ENCODE measurements around the gene TUT7.

Gene TUT7

DNA sequence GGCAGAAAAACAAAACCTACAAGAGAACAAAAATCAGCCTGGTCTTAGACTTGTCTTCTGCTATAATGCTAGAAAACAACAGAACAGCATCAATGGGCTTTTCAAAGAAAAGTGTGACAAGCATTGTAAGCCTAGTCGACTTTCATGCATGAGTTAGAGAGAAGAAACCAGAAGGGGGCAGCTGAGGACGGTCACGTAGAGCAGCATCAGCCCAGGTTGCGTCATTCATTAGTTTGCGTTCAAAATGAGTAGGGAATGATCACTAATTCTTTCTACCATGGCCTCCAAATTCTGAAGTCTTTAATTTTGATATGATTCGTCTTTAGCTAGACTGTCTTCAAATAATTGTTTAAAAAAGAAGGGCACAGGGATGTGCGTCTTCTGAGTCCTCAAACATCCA lies 67.2 kb downstream of the TUT7 start:
- TF ChIP-seq EZH2phosphoT487 (conservative IDR thresholded peaks at IDR 0.05; ENCODE audit: low read length) = no peak
- TF ChIP-seq, protein P1, sequence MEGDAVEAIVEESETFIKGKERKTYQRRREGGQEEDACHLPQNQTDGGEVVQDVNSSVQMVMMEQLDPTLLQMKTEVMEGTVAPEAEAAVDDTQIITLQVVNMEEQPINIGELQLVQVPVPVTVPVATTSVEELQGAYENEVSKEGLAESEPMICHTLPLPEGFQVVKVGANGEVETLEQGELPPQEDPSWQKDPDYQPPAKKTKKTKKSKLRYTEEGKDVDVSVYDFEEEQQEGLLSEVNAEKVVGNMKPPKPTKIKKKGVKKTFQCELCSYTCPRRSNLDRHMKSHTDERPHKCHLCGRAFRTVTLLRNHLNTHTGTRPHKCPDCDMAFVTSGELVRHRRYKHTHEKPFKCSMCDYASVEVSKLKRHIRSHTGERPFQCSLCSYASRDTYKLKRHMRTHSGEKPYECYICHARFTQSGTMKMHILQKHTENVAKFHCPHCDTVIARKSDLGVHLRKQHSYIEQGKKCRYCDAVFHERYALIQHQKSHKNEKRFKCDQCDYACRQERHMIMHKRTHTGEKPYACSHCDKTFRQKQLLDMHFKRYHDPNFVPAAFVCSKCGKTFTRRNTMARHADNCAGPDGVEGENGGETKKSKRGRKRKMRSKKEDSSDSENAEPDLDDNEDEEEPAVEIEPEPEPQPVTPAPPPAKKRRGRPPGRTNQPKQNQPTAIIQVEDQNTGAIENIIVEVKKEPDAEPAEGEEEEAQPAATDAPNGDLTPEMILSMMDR (IDR thresholded peaks at IDR 0.05; ENCODE audit: insufficient read depth, low read length, poor library complexity, severe bottlenecking) = no peak

GRCh38 chr9:86286278-86286677 lies 67.9 kb downstream of the TUT7 start:
- Histone ChIP-seq H3K9me2 (replicated peaks; ENCODE audit: insufficient read depth, low read length) (no peaks in the 10 kb centered on the region), H3K4me2 (ENCODE audit: low read depth, low read length, poor library complexity, severe bottlenecking) (no peak overlapping the region), H2AFZ (ENCODE audit: low read depth, low read length, severe bottlenecking) (no peak overlapping the region), H3K9ac (ENCODE audit: low read length) (no peak overlapping the region), H3K27ac (ENCODE audit: low read depth, low read length) (no peak overlapping the region), H3F3A (ENCODE audit: insufficient read depth) (peaks cover 4% of the 10 kb centered on the region; the same call in 1 of the 2 replicates), H3K79me2 (ENCODE audit: insufficient read depth, low read length) (peaks cover 3% of the 10 kb centered on the region), H3K9me3 (ENCODE audit: insufficient read depth, low read length) (no peaks in the 10 kb centered on the region), H4K20me1 (ENCODE audit: low read depth, low read length) (0 out of 2 replicates have a peak, but pooled peaks cover 3% of the 10 kb centered on the region), H3K27me3 (ENCODE audit: low read length) (no peaks in the 10 kb centered on the region), H3K36me3 (ENCODE audit: low read length) (peaks cover 11% of the 10 kb centered on the region; the same call in 1 of the 2 replicates), H3K4me3 (ENCODE audit: insufficient read depth, low read length, poor library complexity, severe bottlenecking) (no peak overlapping the region)
- TF ChIP-seq EZH2phosphoT487 (conservative IDR thresholded peaks at IDR 0.05; ENCODE audit: low read length) = no peak
- TF ChIP-seq, protein P1 (IDR thresholded peaks at IDR 0.05; ENCODE audit: insufficient read depth, low read length, poor library complexity, severe bottlenecking) = no peak

More for the DNA sequence above, 67.2 kb downstream of the TUT7 start:
- Histone ChIP-seq H3K9me2 (replicated peaks; ENCODE audit: insufficient read depth, low read length) (no peaks in the 10 kb centered on the region), H3K79me2 (ENCODE audit: insufficient read depth, low read length) (no peaks in the 10 kb centered on the region), H3K4me2 (ENCODE audit: low read depth, low read length, poor library complexity, severe bottlenecking) (no peak overlapping the region), H3K9me3 (ENCODE audit: insufficient read depth, low read length) (no peaks in the 10 kb centered on the region), H3K36me3 (ENCODE audit: low read length) (peaks cover 11% of the 10 kb centered on the region; the same call in 1 of the 2 replicates), H4K20me1 (ENCODE audit: low read depth, low read length) (0 out of 2 replicates have a peak, but pooled peaks cover 3% of the 10 kb centered on the region), H3K4me3 (ENCODE audit: insufficient read depth, low read length, poor library complexity, severe bottlenecking) (no peak overlapping the region), H3K27me3 (ENCODE audit: low read length) (no peaks in the 10 kb centered on the region), H3F3A (ENCODE audit: insufficient read depth) (peaks cover 4% of the 10 kb centered on the region; the same call in 1 of the 2 replicates), H3K9ac (ENCODE audit: low read length) (no peak overlapping the region), H3K27ac (ENCODE audit: low read depth, low read length) (no peak overlapping the region), H2AFZ (ENCODE audit: low read depth, low read length, severe bottlenecking) (no peak overlapping the region)

DNA sequence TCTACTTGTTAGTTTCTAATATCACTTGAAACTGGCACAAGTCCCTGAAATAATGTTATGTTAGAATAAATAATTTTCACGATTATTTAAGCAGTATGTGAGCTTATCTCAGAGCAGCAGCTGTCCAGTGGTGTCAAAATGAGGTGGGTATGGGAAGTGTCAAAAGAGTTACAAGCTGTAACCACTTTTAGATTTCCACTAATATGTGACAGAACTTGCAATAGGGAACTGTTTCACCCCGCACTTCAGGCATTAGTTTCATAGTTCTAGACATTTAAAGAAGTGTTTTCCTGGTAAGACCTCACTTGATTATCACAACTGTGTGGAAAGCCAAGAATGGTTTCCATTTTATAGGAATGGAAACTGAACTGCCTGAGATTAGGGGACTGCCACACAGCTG lies 68.9 kb downstream of the TUT7 start:
- Histone ChIP-seq H3K27ac (ENCODE audit: low read depth, low read length) (no peak overlapping the region), H3K9ac (ENCODE audit: low read length) (no peak overlapping the region)
- TF ChIP-seq, protein P1 (IDR thresholded peaks at IDR 0.05; ENCODE audit: insufficient read depth, low read length, poor library complexity, severe bottlenecking) = no peak
- no peak for TF ChIP-seq EZH2phosphoT487 (conservative IDR thresholded peaks at IDR 0.05; ENCODE audit: low read length)

More for the DNA sequence above, 68.9 kb downstream of the TUT7 start:
- Histone ChIP-seq H3K4me3 (ENCODE audit: insufficient read depth, low read length, poor library complexity, severe bottlenecking) (no peak overlapping the region), H3K79me2 (ENCODE audit: insufficient read depth, low read length) (peaks cover 13% of the 10 kb centered on the region), H3K27me3 (ENCODE audit: low read length) (no peaks in the 10 kb centered on the region), H3K9me3 (ENCODE audit: insufficient read depth, low read length) (no peaks in the 10 kb centered on the region), H3K36me3 (ENCODE audit: low read length) (peaks cover 10% of the 10 kb centered on the region; the same call in 1 of the 2 replicates), H2AFZ (ENCODE audit: low read depth, low read length, severe bottlenecking) (no peak overlapping the region), H4K20me1 (ENCODE audit: low read depth, low read length) (0 out of 2 replicates have a peak, but pooled peaks cover 3% of the 10 kb centered on the region), H3F3A (ENCODE audit: insufficient read depth) (peaks cover 4% of the 10 kb centered on the region; the same call in 1 of the 2 replicates), H3K9me2 (replicated peaks; ENCODE audit: insufficient read depth, low read length) (no peaks in the 10 kb centered on the region), H3K4me2 (ENCODE audit: low read depth, low read length, poor library complexity, severe bottlenecking) (no peak overlapping the region)

Data from SU-DHL-6 (cell line).